Stimulated activated naive CD8-positive, alpha-beta T cell treated with anti-CD3 and anti-CD28 coated beads, Interleukin-15, amount 100 ng/mL, for 72 hours (primary cell): ENCODE data around the gene NDUFAF2.
"Not testable (repeated sequence)": the region's sequence is repeated elsewhere in the genome, so short reads cannot be mapped to it uniquely, and the experiment has no call there.

Experiments used
- ATAC-seq: fragments of 150-1000 bp; cut with Tn5 transposase; 2 replicates; pipeline ENCODE4 v1.10.0; 2021; ENCODE audit warnings: mild to moderate bottlenecking, moderate library complexity
- DNase-seq, 2 donors: peaks; one replicate each; pipeline ENCODE4 v3.0.0; 2021 to 2022
- H3K27ac Mint-ChIP-seq, 2 donors: one replicate each; pipeline ENCODE4 v1.8.0; 2022; ENCODE audit warnings: mild to moderate bottlenecking in 2 of 2, mixed read lengths in 2 of 2, moderate library complexity in 2 of 2
- H3K27me3 Mint-ChIP-seq: one replicate; pipeline ENCODE4 v1.8.0; 2022; ENCODE audit warnings: mixed read lengths
- H3K4me1 Mint-ChIP-seq: one replicate; pipeline ENCODE4 v1.8.0; 2022; ENCODE audit warnings: mild to moderate bottlenecking, mixed read lengths
- H3K4me3 Mint-ChIP-seq, 2 donors: one replicate each; pipeline ENCODE4 v1.8.0; 2022; ENCODE audit warnings: mild to moderate bottlenecking in 2 of 2, mixed read lengths in 2 of 2, moderate library complexity in 1 of 2
- H3K9me3 Mint-ChIP-seq, 2 donors: one replicate each; pipeline ENCODE4 v1.8.0; 2022; ENCODE audit warnings: mixed read lengths in 2 of 2

The NDUFAF2 gene

DNA sequence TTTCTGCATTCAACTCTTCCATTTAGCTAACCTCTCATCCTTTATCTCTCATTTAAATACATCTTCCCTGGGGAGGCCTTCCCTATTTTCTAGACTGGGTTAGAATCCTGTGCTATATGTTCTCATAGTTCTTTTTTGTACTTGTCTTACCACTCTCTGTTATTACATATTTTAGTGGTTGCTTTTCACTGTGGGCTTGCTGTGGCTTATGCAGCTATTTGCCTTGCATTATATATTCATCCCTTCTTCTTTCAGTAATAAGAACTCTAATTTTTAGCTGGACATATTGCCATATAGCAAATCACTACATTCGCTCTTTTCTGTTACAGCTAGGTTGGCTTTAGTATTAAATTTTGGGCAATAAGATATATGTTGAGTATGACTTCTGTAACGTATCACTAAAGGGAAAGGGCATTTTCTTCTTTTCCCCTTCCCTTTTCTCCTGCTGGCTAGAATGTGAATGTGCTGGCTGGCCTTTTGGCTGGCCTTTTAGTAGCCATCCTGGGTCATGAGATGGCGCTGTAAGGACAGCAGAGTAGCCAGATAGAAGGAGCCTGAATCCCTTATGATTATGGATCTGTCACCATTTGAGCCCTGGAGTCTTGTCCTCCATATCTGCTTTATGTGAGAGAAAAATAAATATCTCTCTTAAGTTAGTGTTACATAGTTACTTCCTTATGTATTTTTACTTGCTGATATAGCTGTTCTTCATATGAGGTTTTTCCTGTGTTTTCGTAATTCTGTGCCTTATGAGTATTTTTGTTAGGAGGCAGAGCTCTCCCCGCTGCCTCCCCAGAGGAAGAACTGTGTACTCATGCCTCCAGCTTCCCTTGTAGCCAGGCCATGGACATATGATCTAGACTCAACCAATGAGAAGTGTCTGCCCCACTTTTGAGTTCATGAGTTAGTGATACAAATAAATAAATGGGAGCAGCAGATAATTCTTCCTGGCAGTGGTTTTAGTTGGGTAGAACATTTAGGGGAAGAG is 65.8 kb downstream of the NDUFAF2 start:
- Mint-ChIP-seq H3K4me3 (no peak overlapping the region), H3K4me1 (no peaks in the 10 kb centered on the region), H3K27me3 (no peaks in the 10 kb centered on the region), H3K27ac (no peak overlapping the region), H3K9me3 (no peaks in the 10 kb centered on the region)
- no peak for DNase-seq
- ATAC-seq, result no peak

DNA sequence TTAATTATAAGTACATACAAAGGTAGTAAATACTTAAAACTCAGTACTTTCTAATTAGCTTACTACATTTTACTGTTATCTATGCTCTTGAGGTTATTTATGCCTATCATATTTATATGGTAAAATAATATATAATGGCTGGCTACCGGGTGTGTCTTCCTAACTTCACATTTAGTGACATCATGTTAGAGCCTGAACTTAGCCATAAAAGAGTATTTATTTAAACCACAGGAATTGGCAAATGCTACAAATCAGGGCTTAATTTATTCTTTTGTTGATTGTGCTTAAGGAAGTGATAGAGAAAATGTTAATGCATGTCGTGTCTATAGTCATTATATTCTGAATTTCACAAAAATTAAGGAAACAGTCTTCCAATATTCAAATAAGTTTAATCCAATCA is 73.1 kb downstream of the NDUFAF2 start:
- Mint-ChIP-seq H3K27ac (no peak overlapping the region), H3K9me3 (peaks cover 0 to 7% of the 10 kb centered on the region in 2 donors), H3K4me1 (peaks cover 8% of the 10 kb centered on the region), H3K27me3 (no peaks in the 10 kb centered on the region), H3K4me3 (no peak overlapping the region)
- DNase-seq (no peak), ATAC-seq (no peak)

DNA sequence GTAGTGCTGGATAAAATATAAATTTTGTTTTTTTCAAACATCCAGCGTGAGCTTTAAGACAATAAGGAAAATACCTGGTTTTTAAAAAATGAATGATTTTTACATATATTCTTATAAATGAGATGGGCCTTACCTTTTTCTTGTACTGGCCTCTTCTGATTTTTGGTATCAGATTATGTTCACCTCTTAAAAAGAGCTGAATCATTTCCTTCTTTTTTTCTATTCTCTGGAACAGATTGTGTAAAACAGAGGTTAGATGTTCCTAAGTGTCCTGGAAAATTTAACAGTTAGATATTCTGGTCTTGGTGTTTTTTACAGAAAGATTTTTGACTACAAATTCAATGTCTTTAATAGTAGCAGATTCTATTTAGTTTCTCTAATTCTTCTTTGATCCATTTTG is 74.6 kb downstream of the NDUFAF2 start:
- ATAC-seq, result no peak
- no peak overlapping the region for H3K27ac Mint-ChIP-seq
- DNase-seq, result no peak
- H3K9me3 Mint-ChIP-seq, result peaks cover 0 to 7% of the 10 kb centered on the region in 2 donors
- H3K4me1 Mint-ChIP-seq, result peaks cover 13% of the 10 kb centered on the region
- no peaks in the 10 kb centered on the region for H3K27me3 Mint-ChIP-seq
- no peak overlapping the region for H3K4me3 Mint-ChIP-seq

DNA sequence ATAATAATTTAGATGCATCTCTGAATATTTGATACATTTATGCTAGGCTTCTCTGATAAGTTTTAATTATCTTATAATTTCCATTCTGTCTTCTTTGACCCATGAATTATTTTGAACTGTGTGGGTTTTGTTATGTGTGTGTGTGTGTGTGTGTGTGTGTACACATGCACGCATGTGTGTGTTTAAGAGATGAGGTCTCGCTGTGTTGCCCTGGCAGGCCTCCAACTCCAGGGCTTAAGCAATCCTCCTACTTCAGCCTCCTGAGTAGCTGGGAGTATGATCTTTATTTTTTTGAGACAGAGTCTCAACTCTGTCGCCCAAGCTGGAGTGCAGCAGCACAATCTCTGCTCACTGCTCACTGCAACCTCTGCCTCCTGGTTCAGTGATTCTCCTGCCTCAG is 75.4 kb downstream of the NDUFAF2 start:
- DNase-seq (no peak), ATAC-seq (no peak)
- Mint-ChIP-seq H3K9me3 (peaks cover 0 to 7% of the 10 kb centered on the region in 2 donors), H3K27ac (no peak overlapping the region), H3K4me3 (no peak overlapping the region), H3K27me3 (no peaks in the 10 kb centered on the region), H3K4me1 (peaks cover 13% of the 10 kb centered on the region)

GRCh38 chr5:61023131-61023530 is 78.1 kb downstream of the NDUFAF2 start:
- ATAC-seq (no peak), DNase-seq (no peak)
- Mint-ChIP-seq H3K9me3 (peaks cover 0 to 7% of the 10 kb centered on the region in 2 donors), H3K27me3 (no peaks in the 10 kb centered on the region), H3K27ac (no peak overlapping the region), H3K4me3 (no peak overlapping the region), H3K4me1 (peaks cover 13% of the 10 kb centered on the region)

DNA sequence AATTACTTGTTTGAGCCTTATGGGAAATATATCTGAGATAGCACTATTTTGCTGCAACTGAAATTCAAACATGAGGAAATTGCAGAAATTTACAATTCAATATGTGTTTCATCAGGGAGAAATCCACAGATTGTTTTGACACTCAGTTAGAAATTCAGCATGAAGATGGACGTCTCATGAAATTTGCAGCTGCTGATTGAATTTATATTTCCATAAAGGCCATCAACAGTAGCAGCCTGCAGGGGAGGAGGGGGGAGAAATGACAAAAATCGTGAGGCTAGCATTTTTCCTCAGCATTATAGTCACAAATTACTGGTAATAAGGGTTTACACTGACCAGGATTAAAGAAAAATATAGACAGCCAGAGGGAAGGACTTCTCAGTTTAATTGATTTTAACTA is 81.0 kb downstream of the NDUFAF2 start:
- DNase-seq (no peak), ATAC-seq (no peak)

DNA sequence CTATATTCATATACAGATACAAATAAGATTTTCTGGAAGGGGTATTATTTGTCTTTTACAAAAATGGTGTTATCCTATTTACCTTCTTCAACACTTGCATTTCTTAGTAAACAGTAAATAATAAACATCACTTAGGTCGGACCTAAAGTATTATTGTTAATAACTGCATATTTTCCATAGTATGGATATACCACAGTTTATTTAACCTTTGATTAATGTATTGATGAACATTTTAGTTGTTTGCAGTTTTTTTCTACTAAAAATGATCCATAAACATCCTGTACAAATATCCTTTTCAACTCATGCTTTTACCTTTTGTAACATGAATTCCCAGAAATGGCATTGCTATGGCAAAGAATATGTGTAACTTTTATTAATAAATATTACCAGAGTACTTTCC is 83.4 kb downstream of the NDUFAF2 start:
- no peak for DNase-seq
- ATAC-seq, result no peak
- no peak overlapping the region for H3K4me3 Mint-ChIP-seq
- peaks cover 0 to 6% of the 10 kb centered on the region in 2 donors for H3K9me3 Mint-ChIP-seq
- peaks cover 5% of the 10 kb centered on the region for H3K4me1 Mint-ChIP-seq
- H3K27ac Mint-ChIP-seq, result no peak overlapping the region
- H3K27me3 Mint-ChIP-seq, result no peaks in the 10 kb centered on the region

More for the DNA sequence above, 81.0 kb downstream of the NDUFAF2 start:
- Mint-ChIP-seq H3K4me3 (no peak overlapping the region), H3K27me3 (no peaks in the 10 kb centered on the region), H3K4me1 (peaks cover 12% of the 10 kb centered on the region), H3K27ac (peak overlapping the region in 1 of 2 donors; percentile 81), H3K9me3 (peaks cover 0 to 7% of the 10 kb centered on the region in 2 donors)

GRCh38 chr5:61029456-61030162 is 84.6 kb downstream of the NDUFAF2 start:
- H3K4me1 Mint-ChIP-seq, result peaks cover 6% of the 10 kb centered on the region
- H3K9me3 Mint-ChIP-seq, result peaks cover 0 to 6% of the 10 kb centered on the region in 2 donors
- no peaks in the 10 kb centered on the region for H3K27me3 Mint-ChIP-seq
- H3K27ac Mint-ChIP-seq, result no peak overlapping the region
- H3K4me3 Mint-ChIP-seq, result no peak overlapping the region
- DNase-seq (no peak), ATAC-seq (no peak)

DNA sequence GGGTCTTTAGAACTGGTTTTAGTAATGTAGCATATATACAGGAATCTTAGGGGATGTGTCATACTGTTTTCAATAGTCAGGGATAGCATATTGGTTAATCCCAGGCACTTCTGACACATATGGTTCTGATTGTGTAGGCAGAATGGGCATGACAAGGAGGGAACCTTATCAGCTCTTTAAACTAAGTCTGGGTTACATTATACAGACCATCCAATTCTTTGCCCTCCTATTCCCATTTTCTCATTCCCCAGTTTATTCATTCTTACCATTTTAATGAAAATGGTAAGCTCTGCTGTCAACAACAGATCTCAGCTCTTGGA is 85.1 kb downstream of the NDUFAF2 start:
- no peaks in the 10 kb centered on the region for H3K27me3 Mint-ChIP-seq
- no peak for DNase-seq
- peaks cover 0 to 6% of the 10 kb centered on the region in 2 donors for H3K9me3 Mint-ChIP-seq
- H3K4me1 Mint-ChIP-seq, result peaks cover 6% of the 10 kb centered on the region
- ATAC-seq, result no peak
- no peak overlapping the region for H3K4me3 Mint-ChIP-seq
- H3K27ac Mint-ChIP-seq, result no peak overlapping the region

- not testable (repeated sequence) for DNase-seq, H3K9me3 Mint-ChIP-seq, ATAC-seq
These were observed 86.3 kb downstream of the NDUFAF2 start for GRCh38 chr5:61031301-61031700.

GRCh38 chr5:61044545-61044944 is 99.5 kb downstream of the NDUFAF2 start:
- H3K27ac Mint-ChIP-seq, result no peak overlapping the region

More at GRCh38 chr5:61031301-61031700, 86.3 kb downstream of the NDUFAF2 start:
- H3K27me3 Mint-ChIP-seq, H3K4me3 Mint-ChIP-seq, H3K27ac Mint-ChIP-seq, H3K4me1 Mint-ChIP-seq: not testable (repeated sequence)

DNA sequence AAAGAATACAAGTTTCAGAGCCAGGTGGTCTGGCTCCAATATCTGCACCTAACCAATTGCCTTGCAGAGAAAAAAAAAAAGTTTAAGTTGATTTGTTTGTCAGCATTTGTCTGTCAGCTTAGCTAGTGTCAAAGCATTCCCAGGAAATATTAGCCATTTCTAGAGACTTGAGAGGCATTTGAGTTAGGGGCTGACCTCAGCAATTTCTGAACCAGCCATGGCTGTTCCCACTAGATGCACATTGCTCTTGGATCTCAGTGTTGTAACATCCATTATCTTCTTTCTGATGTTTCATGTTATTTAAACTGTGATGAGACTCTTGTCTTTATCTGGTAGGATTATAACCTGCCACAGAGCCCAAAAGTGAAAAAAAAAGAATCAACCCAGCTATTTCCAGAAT is 102.3 kb downstream of the NDUFAF2 start:
- H3K27ac Mint-ChIP-seq, result no peak overlapping the region
- ATAC-seq (no peak), DNase-seq (no peak)
- peaks cover 8% of the 10 kb centered on the region for H3K4me1 Mint-ChIP-seq
- no peak overlapping the region for H3K4me3 Mint-ChIP-seq
- H3K9me3 Mint-ChIP-seq, result peaks cover 0 to 6% of the 10 kb centered on the region in 2 donors
- no peaks in the 10 kb centered on the region for H3K27me3 Mint-ChIP-seq

More at GRCh38 chr5:61044545-61044944, 99.5 kb downstream of the NDUFAF2 start:
- ATAC-seq (no peak), DNase-seq (no peak)
- Mint-ChIP-seq H3K27me3 (no peaks in the 10 kb centered on the region), H3K4me3 (no peak overlapping the region), H3K4me1 (no peaks in the 10 kb centered on the region), H3K9me3 (peaks cover 0 to 6% of the 10 kb centered on the region in 2 donors)

DNA sequence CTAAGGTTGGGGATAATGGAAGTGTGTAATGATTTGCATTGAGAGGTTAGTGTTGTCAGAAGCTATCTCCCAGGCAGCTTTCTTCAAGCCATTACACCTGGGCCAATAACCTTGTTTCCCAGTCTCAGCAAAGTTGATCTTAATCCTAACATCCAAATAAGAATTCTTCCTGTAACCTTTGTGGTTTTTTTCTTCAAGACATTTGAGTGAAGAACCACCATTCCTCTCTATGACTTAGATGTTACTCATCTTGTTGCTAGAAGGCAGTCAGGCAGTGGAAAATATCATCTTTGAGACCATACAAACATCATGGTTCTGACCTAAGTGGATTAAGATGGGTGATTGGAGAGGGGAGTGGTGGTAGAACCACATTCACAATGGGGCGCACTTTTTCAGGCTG is 103.5 kb downstream of the NDUFAF2 start:
- no peak for DNase-seq
- Mint-ChIP-seq H3K27ac (no peak overlapping the region), H3K9me3 (peaks cover 0 to 6% of the 10 kb centered on the region in 2 donors), H3K27me3 (no peaks in the 10 kb centered on the region), H3K4me1 (peaks cover 8% of the 10 kb centered on the region), H3K4me3 (no peak overlapping the region)
- ATAC-seq, result no peak

GRCh38 chr5:61050292-61050691 is 105.3 kb downstream of the NDUFAF2 start:
- DNase-seq, result no peak
- ATAC-seq, result no peak
- Mint-ChIP-seq H3K4me1 (peaks cover 8% of the 10 kb centered on the region), H3K27ac (no peak overlapping the region), H3K27me3 (no peaks in the 10 kb centered on the region), H3K9me3 (no peaks in the 10 kb centered on the region), H3K4me3 (no peak overlapping the region)

GRCh38 chr5:61051267-61051666 is 106.3 kb downstream of the NDUFAF2 start:
- ATAC-seq (no peak), DNase-seq (no peak)
- Mint-ChIP-seq H3K27me3 (no peaks in the 10 kb centered on the region), H3K4me3 (no peak overlapping the region), H3K27ac (no peak overlapping the region), H3K9me3 (no peaks in the 10 kb centered on the region), H3K4me1 (peaks cover 8% of the 10 kb centered on the region)

GRCh38 chr5:61052882-61053281 is 107.9 kb downstream of the NDUFAF2 start:
- DNase-seq (no peak), ATAC-seq (no peak)
- H3K27me3 Mint-ChIP-seq, result no peaks in the 10 kb centered on the region
- H3K4me1 Mint-ChIP-seq, result peaks cover 8% of the 10 kb centered on the region
- H3K27ac Mint-ChIP-seq, result no peak overlapping the region
- H3K4me3 Mint-ChIP-seq, result no peak overlapping the region
- H3K9me3 Mint-ChIP-seq, result no peaks in the 10 kb centered on the region
